CD14-positive monocyte (primary cell): Measurements from ENCODE around the gene PTGR2. TPM values are rescaled to one million over a fixed set of nuclear protein-coding genes. Genes with fewer than 3 reads are reported as not detected.
A peak's percentile ranks its signal among the peaks of the same experiment; 100 is the strongest.
"Not testable (repeated sequence)": the region's sequence is repeated elsewhere in the genome, so short reads cannot be mapped to it uniquely, and the experiment has no call there.

Experiments used
- DNase-seq, 3 donors: peaks; one replicate each; pipeline ENCODE4 v3.0.0-alpha.2; 2011 to 2022
- H2AFZ ChIP-seq: 2 replicates; pipeline ENCODE4 v1.6.0; 2012; ENCODE audit warnings: mild to moderate bottlenecking, low read depth, low read length, inconsistent platforms; ENCODE audit not compliant: insufficient read depth, poor library complexity, severe bottlenecking
- H3K27ac ChIP-seq, 2 donors: 1 replicate in 1 of 2; 2 replicates in 1 of 2; pipeline ENCODE4 v1.5.1; 2012 to 2013; ENCODE audit warnings: low read length in 2 of 2, control low read depth in 1 of 2, inconsistent platforms in 1 of 2, low read depth in 1 of 2, mild to moderate bottlenecking in 1 of 2
- H3K27me3 ChIP-seq, 2 donors: one replicate each; pipeline versions ENCODE4 v1.6.0 to v1.6.1; 2011 to 2013; ENCODE audit warnings: low read length in 2 of 2; ENCODE audit not compliant: control insufficient read depth in 2 of 2, insufficient read depth in 2 of 2
- H3K36me3 ChIP-seq, 2 donors: replicated peaks in 1 of 2; 1 replicate in 1 of 2; 2 replicates in 1 of 2; pipeline versions ENCODE4 v1.5.1 to v1.6.1; 2012 to 2013; ENCODE audit warnings: low read length in 2 of 2, control low read depth in 1 of 2, inconsistent platforms in 1 of 2, mild to moderate bottlenecking in 1 of 2; ENCODE audit not compliant: insufficient read depth in 2 of 2, control insufficient read depth in 1 of 2
- H3K4me1 ChIP-seq, 2 donors: 1 replicate in 1 of 2; 2 replicates in 1 of 2; pipeline versions ENCODE4 v1.5.1 to v1.6.1; 2012 to 2013; ENCODE audit warnings: low read length in 2 of 2, control low read depth in 1 of 2, inconsistent platforms in 1 of 2, mild to moderate bottlenecking in 1 of 2, moderate library complexity in 1 of 2; ENCODE audit not compliant: insufficient read depth in 2 of 2, control insufficient read depth in 1 of 2
- H3K4me2 ChIP-seq: replicated peaks from 2 replicates; pipeline ENCODE3; 2012; ENCODE audit warnings: low read length, moderate library complexity, mild to moderate bottlenecking; ENCODE audit not compliant: poor library complexity, severe bottlenecking; ENCODE audit errors: extremely low read depth
- H3K4me3 ChIP-seq, 3 experiments: fragments of 200-600 bp in 1 of 3; sonication (generic) in 1 of 3; replicated peaks in 1 of 3; 1 replicate in 2 of 3; 2 replicates in 1 of 3; pipeline ENCODE4 v1.5.1; 2011 to 2013; ENCODE audit warnings: low read length in 3 of 3, mild to moderate bottlenecking in 3 of 3, control low read depth in 2 of 3, low read depth in 2 of 3, inconsistent platforms in 1 of 3, moderate library complexity in 1 of 3
- H3K79me2 ChIP-seq: 2 replicates; pipeline ENCODE4 v1.6.0; 2012; ENCODE audit warnings: mild to moderate bottlenecking, control low read depth, inconsistent platforms, low read length, moderate library complexity; ENCODE audit not compliant: insufficient read depth
- H3K9ac ChIP-seq: 2 replicates; pipeline ENCODE4 v1.6.0; 2017; ENCODE audit warnings: low read length, mild to moderate bottlenecking; ENCODE audit not compliant: insufficient read depth, poor library complexity, severe bottlenecking
- H3K9me3 ChIP-seq, 2 donors: replicated peaks in 1 of 2; 1 replicate in 1 of 2; 2 replicates in 1 of 2; pipeline versions ENCODE4 v1.5.1 to v1.6.1; 2012 to 2013; ENCODE audit warnings: low read length in 2 of 2, control low read depth in 1 of 2; ENCODE audit not compliant: control insufficient read depth in 1 of 2, insufficient read depth in 1 of 2
- H4K20me1 ChIP-seq: 2 replicates; pipeline ENCODE4 v1.6.0; 2012; ENCODE audit warnings: mild to moderate bottlenecking, low read length, control low read depth, moderate library complexity; ENCODE audit not compliant: insufficient read depth
- H3K27ac Mint-ChIP-seq, 7 donors: one replicate each; pipeline ENCODE4 v1.8.0; 2020; ENCODE audit warnings: mild to moderate bottlenecking in 7 of 7, mixed read lengths in 7 of 7, moderate library complexity in 6 of 7, inconsistent platforms in 2 of 7
- H3K27me3 Mint-ChIP-seq, 3 donors: one replicate each; pipeline ENCODE4 v1.8.0; 2021 to 2022; ENCODE audit warnings: low read depth in 3 of 3, mild to moderate bottlenecking in 3 of 3, mixed read lengths in 3 of 3, moderate library complexity in 3 of 3, inconsistent platforms in 1 of 3
- H3K36me3 Mint-ChIP-seq, 2 donors: one replicate each; pipeline ENCODE4 v1.8.0; 2020; ENCODE audit warnings: mixed read lengths in 2 of 2, inconsistent platforms in 1 of 2, mild to moderate bottlenecking in 1 of 2
- H3K4me1 Mint-ChIP-seq: one replicate; pipeline ENCODE4 v1.8.0; 2020; ENCODE audit warnings: mild to moderate bottlenecking, mixed read lengths
- H3K4me3 Mint-ChIP-seq, 2 donors: one replicate each; pipeline ENCODE4 v1.8.0; 2020; ENCODE audit warnings: mild to moderate bottlenecking in 2 of 2, mixed read lengths in 2 of 2, moderate library complexity in 1 of 2
- H3K9me3 Mint-ChIP-seq, 7 donors: one replicate each; pipeline ENCODE4 v1.8.0; 2020 to 2022; ENCODE audit warnings: mixed read lengths in 7 of 7, mild to moderate bottlenecking in 6 of 7, moderate library complexity in 6 of 7, inconsistent platforms in 2 of 7
- WGBS: methylation state at CpG from one replicate; pipeline ENCODE4 v1.1.5; 2013; ENCODE audit warnings: missing lambda C conversion rate; ENCODE audit not compliant: insufficient coverage; 5-methylcytosine and 5-hydroxymethylcytosine counted together
- intact Hi-C, 2 donors: fragments of 100-400 bp; cut with micrococcal nuclease; formaldehyde crosslinking; loops; one replicate each; pipeline versions ENCODE4 v1.15.0 to v1.15.1; 2023
- polyA plus RNA-seq, 3 donors: library from polyadenylated mRNA; depleted of rRNA in 1 of 3; unstranded in 2 of 3; stranded (reverse) in 1 of 3; fragments of 300-500 nt in 2 of 3; fragments of >200 nt in 1 of 3; fragmentation: Illumina TruSeq in 2 of 3; gene quantifications; 1 replicate in 2 of 3; 2 replicates in 1 of 3; pipeline ENCODE4 v1.2.3, GENCODE V29; 2012 to 2021
- TF ChIP-seq, protein P1 (sequence below): fragments of 200-600 bp; IDR thresholded peaks from one replicate; pipeline ENCODE4 v1.8.0; 2022; ENCODE audit warnings: antibody characterized with exemption, mild to moderate bottlenecking

PTGR2 gene
- polyA plus RNA-seq, 3 donors = 1.1 to 3.8 (median 1.1) TPM

DNA sequence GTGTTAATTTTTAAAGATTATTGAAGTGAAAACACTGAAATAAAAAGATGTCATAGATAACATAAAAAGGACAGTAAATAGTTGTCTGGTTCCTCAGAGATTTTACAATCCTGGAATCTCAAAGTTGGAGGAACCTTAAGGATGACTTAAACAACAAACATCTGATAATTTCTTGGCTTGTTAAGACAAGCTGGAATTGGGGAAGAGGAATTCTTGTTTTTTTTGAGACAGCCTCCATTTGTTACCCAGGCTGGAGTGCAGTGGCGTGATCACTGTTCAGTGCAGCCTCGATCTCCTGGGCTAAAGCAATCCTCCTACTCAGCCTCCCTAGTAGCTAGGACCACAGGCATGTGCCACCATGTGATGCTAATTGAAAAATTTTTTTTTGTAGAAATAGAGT, 37.3 kb downstream of the PTGR2 start:
- Histone ChIP-seq H3K4me2 (no peak overlapping the region), H3K9ac (no peak overlapping the region), H3K27ac (peak overlapping the region in 1 of 2 donors; percentile 89)

DNA sequence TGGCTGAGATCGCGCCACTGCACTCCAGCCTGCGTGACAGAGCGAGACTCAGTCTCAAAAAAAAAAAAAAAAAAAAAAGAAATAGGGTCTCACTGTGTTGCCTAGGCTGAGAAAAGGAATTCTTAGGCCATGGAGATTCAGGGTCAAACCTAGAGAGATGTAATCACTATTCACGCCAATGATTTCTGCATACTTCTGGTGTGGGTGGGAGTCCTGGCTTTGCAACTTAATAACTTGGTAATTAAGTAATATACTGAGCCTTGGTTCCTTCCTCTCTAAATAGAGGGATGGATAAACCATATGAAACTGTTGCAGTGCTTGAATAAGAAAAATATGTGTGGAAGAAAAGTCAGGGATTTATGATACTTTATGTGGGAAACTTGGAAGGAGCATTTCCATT, 37.7 kb downstream of the PTGR2 start:
- H3K9me3 Mint-ChIP-seq = no peaks in the 10 kb centered on the region
- Histone ChIP-seq H3K4me1 (peaks cover 19 to 25% of the 10 kb centered on the region in 2 donors), H3K4me3 (no peak overlapping the region), H3K9ac (no peak overlapping the region), H3K4me2 (no peak overlapping the region), H3K79me2 (peaks cover 92% of the 10 kb centered on the region), H3K27ac (no peak overlapping the region), H3K36me3 (peaks cover 19 to 28% of the 10 kb centered on the region in 2 donors), H3K27me3 (no peaks in the 10 kb centered on the region), H4K20me1 (peaks cover 56% of the 10 kb centered on the region), H3K9me3 (no peaks in the 10 kb centered on the region), H2AFZ (no peak overlapping the region)
- intact Hi-C loops = loop anchor here in 1 of 2 donors (5.0 kb wide), 1 partner anchor 37 kb away; the partner anchor contains the start of gene PTGR2
- H3K27ac Mint-ChIP-seq = peak overlapping the region in 1 of 7 donors; percentile 73
- H3K36me3 Mint-ChIP-seq = peaks cover 11 to 24% of the 10 kb centered on the region in 2 donors
- no peak overlapping the region for H3K4me3 Mint-ChIP-seq
- DNase-seq = no peak
- no peaks in the 10 kb centered on the region for H3K27me3 Mint-ChIP-seq
- TF ChIP-seq, protein P1, sequence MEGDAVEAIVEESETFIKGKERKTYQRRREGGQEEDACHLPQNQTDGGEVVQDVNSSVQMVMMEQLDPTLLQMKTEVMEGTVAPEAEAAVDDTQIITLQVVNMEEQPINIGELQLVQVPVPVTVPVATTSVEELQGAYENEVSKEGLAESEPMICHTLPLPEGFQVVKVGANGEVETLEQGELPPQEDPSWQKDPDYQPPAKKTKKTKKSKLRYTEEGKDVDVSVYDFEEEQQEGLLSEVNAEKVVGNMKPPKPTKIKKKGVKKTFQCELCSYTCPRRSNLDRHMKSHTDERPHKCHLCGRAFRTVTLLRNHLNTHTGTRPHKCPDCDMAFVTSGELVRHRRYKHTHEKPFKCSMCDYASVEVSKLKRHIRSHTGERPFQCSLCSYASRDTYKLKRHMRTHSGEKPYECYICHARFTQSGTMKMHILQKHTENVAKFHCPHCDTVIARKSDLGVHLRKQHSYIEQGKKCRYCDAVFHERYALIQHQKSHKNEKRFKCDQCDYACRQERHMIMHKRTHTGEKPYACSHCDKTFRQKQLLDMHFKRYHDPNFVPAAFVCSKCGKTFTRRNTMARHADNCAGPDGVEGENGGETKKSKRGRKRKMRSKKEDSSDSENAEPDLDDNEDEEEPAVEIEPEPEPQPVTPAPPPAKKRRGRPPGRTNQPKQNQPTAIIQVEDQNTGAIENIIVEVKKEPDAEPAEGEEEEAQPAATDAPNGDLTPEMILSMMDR = no peak
- peaks cover 31% of the 10 kb centered on the region for H3K4me1 Mint-ChIP-seq
- WGBS = no CpG with 5 or more reads among the region's 5 CpGs

More for the DNA sequence above, 37.3 kb downstream of the PTGR2 start:
- Histone ChIP-seq H3K4me1 (peaks cover 19 to 25% of the 10 kb centered on the region in 2 donors), H2AFZ (no peak overlapping the region), H3K79me2 (peaks cover 88% of the 10 kb centered on the region), H3K4me3 (no peak overlapping the region), H3K36me3 (peaks cover 16 to 24% of the 10 kb centered on the region in 2 donors), H3K27me3 (no peaks in the 10 kb centered on the region), H4K20me1 (peaks cover 52% of the 10 kb centered on the region), H3K9me3 (no peaks in the 10 kb centered on the region)
- DNase-seq = no peak
- WGBS = no CpG with 5 or more reads among the region's 2 CpGs
- peak overlapping the region in 2 of 7 donors; percentile 73 to 94 for H3K27ac Mint-ChIP-seq
- H3K9me3 Mint-ChIP-seq = no peaks in the 10 kb centered on the region
- TF ChIP-seq, protein P1 = no peak
- H3K36me3 Mint-ChIP-seq = peaks cover 8 to 20% of the 10 kb centered on the region in 2 donors
- no peak overlapping the region for H3K4me3 Mint-ChIP-seq
- no peaks in the 10 kb centered on the region for H3K27me3 Mint-ChIP-seq
- H3K4me1 Mint-ChIP-seq = peaks cover 31% of the 10 kb centered on the region
- intact Hi-C loops = loop anchor here in 1 of 2 donors (5.0 kb wide), 1 partner anchor 37 kb away; the partner anchor contains the start of gene PTGR2

DNA sequence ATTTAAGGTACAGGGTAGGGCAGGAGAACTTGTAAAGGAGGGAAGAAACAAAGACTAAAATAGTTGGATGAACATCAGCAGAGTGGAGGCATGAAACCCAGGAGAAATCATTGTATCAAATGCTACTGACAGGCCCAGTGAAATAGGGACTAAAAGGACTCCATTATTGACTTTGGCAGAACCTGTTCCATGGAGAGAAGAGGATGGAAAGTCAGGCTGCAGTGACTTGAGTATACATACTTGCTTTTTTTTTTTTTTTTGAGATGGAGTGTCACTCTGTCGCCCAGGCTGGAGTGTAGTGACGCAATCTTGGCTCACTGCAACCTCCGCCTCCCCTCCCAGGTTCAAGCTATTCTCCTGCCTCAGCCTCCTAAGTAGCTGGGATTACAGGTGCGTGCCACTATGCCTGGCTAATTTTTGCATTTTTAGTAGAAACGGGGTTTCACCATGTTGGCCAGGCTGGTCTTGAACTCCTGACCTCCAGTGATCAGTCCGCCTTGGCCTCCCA, 42.6 kb downstream of the PTGR2 start:
- H3K4me3 ChIP-seq, H3K9ac ChIP-seq, H3K27ac ChIP-seq, intact Hi-C loops, H3K4me3 Mint-ChIP-seq, H3K4me1 ChIP-seq, H3K4me2 ChIP-seq, DNase-seq, H3K9me3 Mint-ChIP-seq, H3K9me3 ChIP-seq, H3K27me3 ChIP-seq, H3K27me3 Mint-ChIP-seq, H2AFZ ChIP-seq, H3K4me1 Mint-ChIP-seq: not testable (repeated sequence)
- Histone ChIP-seq H3K79me2 (peaks cover 56% of the 10 kb centered on the region), H3K36me3 (peaks cover 63 to 76% of the 10 kb centered on the region in 2 donors), H4K20me1 (peaks cover 66% of the 10 kb centered on the region)
- Mint-ChIP-seq H3K27ac (peak overlapping the region in 2 of 7 donors; percentile 58 to 63), H3K36me3 (peaks cover 43 to 69% of the 10 kb centered on the region in 2 donors)
- 93% methylated on average over 2 of the region's 6 CpGs for WGBS
